G401.6 (cell line): Measurements from ENCODE around the gene MYBL2.
"Not testable (repeated sequence)": the region's sequence is repeated elsewhere in the genome, so short reads cannot be mapped to it uniquely, and the experiment has no call there.

Experiments
- FAIRE-seq: peaks from 2 replicates; lab custom pipeline; 2012; peaks lifted over from hg19 to GRCh38; lab: Jason Lieb, UNC

The MYBL2 gene

DNA sequence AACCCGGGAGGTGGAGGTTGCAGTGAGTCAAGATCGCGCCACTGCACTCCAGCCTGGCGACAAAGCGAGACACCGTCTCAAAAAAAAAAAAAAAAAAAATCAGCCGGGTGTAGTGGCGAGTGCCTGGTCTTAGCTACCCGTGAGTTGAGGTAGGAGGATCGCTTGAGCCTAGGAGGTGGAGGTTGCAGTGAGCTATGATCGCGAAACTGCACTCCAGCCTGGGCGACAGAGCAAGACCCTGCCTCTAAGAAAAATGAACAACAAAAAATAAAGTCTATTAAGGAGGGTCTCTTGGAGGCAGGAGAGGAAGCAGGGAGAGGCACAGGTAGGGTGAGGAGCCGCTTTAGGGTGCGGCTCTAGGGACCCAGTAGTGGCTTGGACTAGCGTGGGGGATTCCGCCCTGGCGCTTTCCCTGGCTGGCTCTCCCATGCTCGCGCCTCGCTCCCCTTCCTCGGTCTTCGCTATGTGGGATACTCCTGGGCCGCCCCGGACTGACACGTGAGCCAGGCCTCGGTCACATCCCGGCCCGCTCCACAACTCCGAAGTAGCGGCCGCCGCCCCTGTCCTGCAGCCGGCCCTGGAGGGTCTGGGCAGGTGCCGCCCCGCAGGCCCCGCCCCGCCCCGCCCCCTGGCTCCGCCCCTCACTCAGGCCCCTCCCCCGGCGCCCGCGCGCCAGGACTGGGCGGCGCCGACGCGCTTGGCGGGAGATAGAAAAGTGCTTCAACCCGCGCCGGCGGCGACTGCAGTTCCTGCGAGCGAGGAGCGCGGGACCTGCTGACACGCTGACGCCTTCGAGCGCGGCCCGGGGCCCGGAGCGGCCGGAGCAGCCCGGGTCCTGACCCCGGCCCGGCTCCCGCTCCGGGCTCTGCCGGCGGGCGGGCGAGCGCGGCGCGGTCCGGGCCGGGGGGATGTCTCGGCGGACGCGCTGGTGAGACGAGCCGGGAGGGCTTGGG is at the start of gene MYBL2:
MYBL2 (plus strand) TSS at position 739 of the 953 bp plus-strand sequence; CDS start at position 909, 170 bp downstream.
- FAIRE-seq, result no peak

DNA sequence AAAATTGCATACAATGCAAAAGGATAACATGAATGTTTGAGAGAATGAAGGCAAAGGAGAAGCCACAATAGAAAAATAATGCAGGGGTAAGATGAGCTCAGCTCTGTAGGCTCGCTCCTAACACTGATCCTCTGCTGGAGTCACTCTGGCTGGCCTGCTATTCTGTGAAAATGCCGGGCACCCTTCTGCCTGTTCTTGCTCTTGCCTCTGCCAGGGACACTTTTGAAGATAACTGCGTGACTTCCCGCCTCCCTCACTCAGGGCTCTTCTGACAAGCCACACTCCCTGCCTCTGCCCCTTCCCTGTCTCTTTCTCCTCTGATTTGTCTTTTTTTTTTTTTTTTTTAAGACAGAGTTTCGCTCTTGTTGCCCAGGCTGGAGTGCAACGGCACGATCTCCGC is 35.3 kb upstream of the MYBL2 start:
- FAIRE-seq, result no peak

DNA sequence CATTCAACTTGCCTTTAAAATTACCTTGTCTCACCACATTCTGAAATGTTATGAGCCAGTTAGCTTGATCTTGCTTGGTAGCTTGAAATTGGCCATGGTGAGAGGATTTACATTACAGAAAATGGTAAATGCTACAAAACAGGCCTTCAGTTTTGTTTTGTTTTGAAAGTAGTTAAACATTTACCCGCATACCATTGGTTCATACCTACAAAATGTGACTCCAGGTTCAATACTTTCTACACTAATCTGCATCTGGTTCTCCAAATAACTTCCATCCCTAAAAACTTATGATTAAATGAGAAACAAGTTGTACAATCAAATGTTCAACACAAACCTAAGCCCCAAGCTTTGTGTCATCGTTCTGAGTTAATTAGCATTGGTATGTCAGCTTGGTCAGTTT is 30.5 kb upstream of the MYBL2 start:
- no peak for FAIRE-seq

DNA sequence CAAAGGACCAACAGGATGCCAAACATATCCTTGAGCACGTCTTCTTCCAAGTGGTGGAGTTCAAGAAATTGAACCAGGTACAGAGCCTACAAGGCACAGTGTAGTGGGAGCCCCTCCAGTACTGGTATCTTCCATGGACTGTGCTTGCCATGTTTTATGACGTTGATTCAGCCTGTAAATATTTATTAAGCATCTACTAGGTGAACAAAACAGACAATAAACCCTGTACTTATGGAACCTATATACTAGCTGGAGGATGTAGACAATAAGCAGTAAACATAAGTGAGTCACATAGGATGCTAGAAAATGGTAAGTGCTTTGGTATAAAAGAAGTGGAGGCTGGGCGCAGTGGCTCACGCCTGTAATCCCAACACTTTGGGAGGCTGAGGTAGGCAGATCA is 24.4 kb upstream of the MYBL2 start:
- no peak for FAIRE-seq

DNA sequence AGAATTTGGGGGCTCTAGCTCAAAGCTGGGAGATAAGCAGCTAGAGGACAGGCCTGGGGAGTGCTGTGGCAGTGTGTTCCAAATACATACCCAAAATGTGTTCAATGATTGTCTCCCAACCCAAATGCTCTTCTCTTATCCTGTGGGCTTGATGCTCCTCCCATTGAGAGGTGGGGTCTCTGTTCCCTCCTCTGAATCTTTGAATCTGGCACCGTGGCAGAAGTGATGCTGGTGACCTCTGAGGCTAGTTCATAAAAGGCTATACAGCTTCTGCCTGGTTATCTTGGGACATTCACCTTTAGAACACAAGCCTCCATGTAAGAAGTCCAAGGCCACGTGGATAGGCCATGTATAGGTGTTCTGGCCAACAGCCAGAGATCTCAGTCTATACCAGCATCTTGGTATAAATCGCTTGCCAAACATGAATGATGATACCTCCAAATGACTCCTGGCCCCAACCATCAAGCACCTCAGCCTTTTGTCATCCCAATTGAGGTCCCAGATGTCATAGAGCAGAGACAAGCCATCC is 15.9 kb upstream of the MYBL2 start:
- no peak for FAIRE-seq

DNA sequence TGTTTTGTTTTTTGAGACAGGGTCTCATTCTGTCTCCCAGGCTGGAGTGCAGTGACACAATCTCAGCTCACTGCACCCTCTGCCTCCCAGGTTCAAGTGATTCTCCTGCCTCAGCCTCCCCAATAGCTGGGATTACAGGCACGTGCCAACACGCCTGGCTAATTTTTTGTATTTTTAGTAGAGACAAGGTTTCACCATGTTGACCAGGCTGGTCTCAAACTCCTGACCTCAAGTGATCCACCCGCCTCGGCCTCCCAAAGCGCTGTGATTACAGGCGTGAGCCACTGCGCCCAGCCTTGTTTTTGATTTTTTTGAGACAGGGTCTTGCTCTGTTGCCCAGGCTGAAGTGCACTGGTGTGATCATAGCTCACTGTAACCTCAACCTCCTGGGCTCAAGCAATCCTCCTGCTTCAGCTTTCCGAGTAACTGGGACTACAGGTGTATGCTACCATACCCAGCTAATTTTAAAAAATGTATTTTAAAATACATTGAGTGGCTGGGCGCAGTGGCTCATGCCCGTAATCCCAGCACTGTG is 15.2 kb upstream of the MYBL2 start:
- not testable (repeated sequence) for FAIRE-seq

DNA sequence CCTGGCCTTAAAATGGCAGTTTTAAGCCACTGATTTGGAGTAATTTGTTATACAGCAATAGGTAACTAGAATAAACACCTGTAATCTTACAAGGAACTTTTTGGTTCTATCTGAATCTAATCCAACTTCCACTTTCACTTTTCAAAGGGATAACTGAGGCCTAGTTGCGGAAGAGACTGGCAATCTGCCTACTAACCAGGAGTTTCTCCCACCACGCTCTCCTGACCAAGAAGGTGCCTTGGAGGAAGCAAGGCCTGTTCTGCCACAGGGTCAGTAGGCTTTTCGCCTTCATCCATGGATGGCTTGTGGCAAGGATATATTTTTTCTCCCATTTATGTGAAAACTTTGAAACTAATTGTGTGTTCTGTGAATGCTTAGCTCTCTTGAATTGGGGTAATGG is 12.9 kb upstream of the MYBL2 start:
- FAIRE-seq, result no peak

DNA sequence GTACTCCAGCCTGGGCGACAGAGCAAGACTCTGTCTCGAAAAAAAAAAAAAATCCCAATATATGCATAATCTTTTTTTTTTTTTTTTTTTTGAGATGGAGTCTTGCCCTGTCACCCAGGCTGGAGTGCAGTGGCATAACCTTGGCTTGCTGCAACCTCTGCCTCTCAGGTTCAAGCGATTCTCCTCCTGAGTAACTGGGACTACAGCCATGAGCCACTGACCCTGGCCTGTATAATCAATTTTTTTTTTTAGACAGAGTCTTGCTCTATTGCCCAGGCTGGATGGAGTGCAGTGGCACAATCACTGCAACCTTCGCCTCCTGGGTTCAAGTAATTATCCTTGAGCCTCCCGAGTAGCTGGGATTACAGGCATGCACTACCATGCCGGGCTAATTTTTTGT is 11.7 kb upstream of the MYBL2 start:
- not testable (repeated sequence) for FAIRE-seq

DNA sequence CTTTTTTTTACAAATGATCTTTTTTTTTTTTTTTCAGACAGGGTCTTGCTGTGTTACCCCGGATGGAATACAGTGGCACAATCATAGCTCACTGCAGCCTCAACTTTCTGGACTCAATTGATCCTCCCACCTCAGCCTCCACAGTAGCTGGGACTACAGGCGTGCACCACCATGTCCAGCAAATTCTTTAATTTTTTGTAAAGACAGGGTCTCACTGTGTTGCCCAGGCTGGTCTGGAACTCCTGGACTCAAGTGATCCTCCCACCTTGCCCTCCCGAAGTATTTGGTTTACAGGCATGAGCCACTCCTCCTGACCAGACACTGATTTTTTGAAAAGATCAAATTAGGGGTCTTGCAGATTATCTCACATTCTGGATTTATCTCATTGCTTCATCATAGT is 11.0 kb upstream of the MYBL2 start:
- no peak for FAIRE-seq

DNA sequence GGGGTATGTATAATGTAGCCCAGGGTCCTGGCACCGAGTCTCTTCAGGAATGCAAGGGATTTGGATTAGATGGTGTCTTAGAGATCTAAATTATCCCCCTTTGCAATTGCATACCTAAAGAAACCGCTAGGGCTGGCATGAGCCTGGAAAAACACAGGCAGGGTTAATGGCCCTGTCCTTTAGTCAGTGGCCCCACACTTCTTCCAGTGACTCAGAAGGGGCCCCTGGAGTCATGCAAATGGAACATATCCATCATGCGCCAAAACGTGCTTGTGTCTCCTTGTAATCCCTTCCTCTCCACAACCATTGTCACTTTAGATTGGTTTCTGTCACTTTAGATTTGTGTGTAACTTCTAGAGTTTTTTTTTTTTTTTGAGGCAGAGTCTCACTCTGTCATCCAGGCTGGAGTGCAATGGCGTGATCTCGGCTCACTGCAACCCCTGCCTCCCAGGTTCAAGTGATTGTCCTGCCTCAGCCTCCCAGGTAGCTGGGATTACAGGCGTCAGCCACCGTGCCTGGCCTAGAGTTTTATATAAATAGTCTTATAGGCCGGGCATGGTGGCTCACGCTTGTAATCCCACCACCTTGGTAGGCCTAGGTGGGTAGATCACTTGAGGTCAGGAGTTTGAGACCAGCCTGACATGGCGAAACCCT is 8.7 kb upstream of the MYBL2 start:
- FAIRE-seq, result no peak

DNA sequence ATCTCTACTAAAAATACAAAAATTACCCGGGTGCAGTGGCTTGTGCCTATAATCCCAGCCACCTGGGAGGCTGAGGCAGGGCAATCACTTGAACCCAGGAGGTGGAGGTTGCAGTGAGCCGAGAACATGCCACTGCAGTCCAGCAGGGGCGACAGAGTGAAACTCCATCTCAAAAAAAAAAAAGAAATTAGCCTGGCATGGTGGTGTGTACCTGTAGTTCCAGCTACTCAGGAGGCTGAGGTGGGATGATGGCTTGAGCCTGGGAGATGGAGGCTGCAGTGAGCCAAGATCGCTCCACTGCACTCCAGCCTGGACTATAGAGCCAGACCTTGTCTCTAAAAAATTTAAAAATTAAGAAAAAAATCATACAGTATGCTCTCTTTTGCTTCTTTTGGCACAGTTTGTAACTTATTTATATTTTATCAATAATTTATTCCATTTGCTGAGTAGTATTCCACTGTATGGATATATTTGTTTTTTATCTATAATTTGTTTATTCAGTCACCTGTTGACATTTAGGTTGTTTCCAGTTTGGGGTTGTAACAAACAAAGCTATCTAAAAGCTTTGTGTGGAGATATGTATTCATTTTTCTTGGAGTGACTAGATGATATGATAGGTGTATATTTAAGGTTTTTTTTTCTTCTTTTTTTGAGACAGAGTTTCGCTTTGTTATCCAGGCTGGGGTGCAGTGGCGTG is 8.0 kb upstream of the MYBL2 start:
- FAIRE-seq, result no peak

DNA sequence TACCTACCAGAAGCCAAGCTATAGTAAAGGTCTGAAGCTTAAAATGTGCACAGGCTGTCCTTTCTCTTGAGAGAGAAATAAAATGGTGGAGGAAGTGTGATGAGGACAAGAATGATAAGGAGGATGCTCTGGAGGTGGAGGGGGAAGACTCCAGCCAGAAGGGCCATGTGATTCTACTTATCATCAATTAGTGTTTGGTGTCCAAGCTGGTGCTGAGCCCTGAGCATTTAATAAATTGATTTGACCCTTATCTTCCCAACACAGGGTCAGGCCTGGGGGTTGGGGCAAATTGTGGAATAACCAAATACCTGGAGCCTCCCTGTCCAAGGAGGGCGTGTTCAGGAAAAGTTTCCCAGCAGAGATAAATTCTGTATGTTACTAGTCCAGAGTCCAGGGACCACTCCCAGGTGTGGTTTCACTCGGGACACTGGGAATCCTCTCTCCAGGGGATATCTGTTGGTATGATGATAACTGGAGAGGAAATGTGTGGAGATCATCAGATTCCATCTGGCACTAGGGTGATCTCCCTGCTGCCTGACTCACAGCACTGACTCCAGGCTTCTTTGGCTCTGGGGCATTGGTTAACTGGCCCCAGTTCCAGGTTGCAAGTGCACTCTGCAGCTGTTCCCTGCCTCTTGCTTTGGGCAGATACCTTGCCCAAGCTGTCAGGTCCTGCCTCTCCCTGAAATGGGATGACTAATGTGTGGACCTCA is 3.8 kb upstream of the MYBL2 start:
- FAIRE-seq, result no peak

DNA sequence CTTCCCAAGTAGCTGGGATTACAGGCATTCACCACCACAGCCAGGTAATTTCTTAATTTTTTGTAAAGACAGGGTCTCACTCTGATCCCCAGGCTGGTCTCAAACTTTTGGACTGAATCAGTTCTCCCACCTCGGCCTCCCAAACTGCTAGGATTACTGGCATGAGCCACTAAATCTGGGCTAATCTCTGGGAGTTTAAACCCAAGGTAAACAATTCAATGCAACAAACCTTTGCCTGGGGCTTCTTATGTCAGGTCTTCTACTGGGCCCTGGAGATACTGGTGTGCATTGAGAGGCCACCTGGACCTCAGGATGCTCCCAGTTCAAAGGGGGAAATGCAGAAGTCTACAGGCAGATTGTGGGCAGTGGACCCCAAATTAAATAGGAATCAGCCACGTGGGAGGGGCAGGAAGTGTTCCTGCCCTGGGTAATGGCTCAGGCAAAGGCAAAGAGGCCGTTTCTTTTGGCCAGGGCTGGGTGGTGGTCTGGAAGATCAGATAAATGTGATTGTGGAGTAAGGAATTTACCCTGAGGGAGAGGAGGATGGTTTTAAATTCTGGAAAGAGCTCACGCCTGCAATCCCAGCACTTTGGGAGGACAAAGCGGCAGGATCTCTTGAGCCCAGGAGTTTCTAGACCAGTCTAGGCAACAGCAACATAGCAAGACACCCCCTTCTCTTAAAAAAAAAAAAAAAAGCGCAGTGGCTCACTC is 1.3 kb upstream of the MYBL2 start:
- no peak for FAIRE-seq

DNA sequence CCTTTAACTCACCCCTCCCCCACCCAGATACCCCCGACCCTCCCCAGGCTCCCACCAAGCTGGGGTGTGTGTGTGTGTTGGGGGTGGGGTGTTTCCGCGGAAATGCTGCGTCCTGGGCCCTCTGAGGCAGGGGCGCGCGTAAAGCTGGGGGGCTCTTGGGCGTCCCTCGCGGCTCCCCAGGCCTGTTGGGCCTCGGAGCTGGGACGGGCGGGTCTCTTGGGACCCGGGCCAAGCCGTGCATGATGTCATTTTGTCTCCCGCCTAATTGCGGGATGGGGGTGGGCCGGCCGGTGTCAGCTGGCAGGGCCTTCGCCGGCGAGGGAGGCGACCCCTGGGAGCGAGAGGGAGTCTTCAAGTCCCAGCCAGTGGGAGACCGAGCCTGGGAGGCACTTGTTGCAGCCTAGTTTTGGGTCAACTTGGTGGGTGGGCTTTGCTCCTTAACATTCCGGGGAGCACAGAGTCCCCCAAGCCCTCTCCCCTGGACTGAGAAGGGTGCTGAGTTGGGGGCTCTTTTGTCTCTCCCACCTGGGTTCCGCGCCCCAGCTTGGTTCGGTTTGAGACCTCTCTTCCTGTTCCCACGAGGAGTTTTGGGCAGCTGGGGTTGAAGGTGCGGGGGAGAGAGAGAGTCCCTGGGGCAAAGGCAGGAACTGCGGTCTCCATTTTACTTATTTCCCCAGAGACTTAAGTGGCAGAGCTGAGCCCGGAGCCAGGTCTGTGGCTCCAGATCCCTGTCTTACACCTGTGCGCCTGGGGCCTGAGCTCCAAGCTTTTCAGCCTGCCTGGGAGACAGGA is 623 bp downstream of the MYBL2 start:
- no peak for FAIRE-seq

DNA sequence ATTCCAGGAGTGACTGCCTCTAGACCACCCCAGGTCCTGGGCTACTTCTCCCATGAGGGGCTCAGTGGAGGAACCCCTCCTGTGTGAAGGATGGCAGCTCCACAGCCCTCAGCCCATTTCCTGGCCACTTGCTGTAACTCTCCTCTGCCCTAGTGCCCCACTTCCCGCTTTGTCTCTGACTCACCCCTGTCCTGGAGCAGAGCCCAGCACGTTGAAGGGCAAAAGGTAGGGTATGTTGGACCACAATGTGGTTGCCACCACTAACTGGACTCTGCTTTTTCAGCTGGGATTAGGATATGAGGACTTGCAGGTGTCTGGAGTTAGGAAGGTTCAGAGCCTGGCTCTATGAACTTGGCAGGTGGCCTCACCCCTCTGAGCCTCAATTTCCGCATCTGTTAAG is 2.4 kb downstream of the MYBL2 start:
- no peak for FAIRE-seq

DNA sequence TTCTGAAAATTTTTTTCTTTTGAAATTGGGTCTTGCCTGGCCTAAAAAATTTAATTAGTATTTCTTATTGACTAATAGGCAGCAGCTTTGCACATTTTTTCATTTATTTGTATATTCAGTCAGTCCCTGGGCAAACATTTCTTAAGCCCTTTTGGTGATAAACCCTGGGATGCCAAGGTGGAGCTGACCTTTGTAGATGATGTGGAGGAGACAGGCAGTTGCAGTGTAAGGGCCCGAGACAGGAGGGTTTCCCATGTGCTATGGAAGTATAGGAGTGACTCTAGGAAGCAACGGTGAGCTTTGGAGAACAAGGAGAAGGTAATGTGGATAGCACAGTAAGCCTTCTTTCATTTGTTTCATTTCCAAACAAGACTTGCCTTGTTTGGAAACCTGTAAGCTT is 3.5 kb downstream of the MYBL2 start:
- no peak for FAIRE-seq

DNA sequence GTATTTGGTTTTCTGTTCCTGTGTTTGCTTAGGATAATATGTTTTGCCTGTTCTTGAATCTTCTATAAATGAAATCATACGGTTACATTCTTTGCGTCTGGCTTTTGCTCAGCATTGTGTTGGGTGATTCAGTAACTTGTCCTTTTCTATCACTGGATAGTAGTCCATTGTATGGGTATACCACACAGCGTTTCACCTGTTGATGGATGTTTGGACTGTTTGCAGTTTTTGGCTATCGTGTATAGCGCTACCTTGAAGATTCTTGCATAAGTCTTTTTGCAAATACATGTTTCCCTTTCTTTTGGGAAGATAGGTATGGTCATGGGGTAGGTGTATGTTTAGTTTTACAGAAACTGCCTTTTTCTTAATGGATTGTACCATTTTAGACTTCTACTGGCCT is 9.5 kb downstream of the MYBL2 start:
- FAIRE-seq, result no peak

DNA sequence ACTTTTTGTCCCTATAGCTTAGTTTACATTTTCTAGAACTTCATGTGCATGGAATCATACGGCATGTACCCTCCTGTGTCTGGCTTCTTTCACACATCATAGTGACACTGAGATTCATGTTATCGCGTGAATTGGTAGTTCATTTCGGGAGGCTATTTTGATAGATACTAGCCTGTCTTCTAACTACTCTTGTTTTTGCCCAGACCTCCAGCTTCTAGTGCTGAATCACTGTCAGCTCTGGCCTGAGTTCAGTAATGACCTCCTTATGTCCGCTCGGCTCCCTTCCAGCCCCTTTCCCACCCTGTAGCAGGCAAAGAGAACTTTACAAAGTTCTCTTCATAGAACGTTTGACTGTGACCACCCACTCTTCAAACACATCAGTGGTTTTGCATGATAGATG is 14.1 kb downstream of the MYBL2 start:
- FAIRE-seq, result no peak

DNA sequence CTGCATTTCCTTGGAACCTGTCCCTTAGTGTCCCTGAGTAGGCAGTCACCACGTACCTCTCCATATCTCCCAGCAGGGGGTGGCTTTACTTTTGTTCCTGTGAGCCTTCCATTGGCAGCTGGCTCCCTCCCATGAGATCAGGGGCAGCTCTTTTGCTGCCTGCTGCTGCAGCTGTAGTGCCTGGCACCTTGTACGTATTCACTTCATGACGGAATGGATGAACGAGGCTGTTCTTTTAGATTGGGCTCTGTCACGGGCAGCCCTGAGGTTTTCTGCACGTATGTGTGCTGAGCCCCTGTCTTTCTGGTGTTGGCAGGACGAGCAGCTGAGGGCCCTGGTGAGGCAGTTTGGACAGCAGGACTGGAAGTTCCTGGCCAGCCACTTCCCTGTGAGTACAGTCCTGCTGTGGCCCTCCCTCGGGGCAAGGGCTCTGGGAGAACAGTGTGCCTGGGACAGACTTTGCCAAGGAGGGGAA is 14.6 kb downstream of the MYBL2 start:
- no peak for FAIRE-seq

DNA sequence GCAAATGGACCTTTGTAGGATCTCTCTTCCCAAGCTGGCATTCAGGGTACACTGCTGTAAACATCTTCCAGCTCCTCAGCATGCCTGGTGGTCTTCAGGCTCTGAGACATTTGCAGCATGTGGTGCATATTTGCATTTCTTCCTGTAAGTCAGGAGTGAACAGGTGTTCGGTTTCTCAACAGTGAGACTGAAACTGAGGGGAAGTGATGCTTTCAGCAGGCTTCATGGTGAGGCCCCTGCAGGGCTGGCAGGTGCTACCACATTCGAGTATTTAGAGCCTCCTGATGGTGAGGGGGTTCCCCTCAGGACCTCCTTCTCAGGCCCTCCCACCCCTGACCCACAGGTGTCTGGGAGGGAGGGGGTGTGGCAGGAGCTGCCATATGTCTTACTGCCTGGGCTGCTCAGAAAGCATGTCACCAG is 15.1 kb downstream of the MYBL2 start:
- FAIRE-seq, result no peak
